H1 (cell line): Measurements from ENCODE around the gene NFIA. TPM values are rescaled to one million over a fixed set of nuclear protein-coding genes. Genes with fewer than 3 reads are reported as not detected.

Experiments
- CTCF ChIA-PET: fragments of 300-600 bp; sonication (Branson Sonifier 250); formaldehyde crosslinking; loops from one replicate; lab custom pipeline; 2021; ENCODE audit not compliant: partially characterized antibody; lab: Charles Lee
- POLR2A ChIA-PET: fragments of 300-600 bp; sonication (Branson Sonifier 250); formaldehyde crosslinking; loops from one replicate; lab custom pipeline; 2021; ENCODE audit warnings: inconsistent platforms; ENCODE audit not compliant: partially characterized antibody; lab: Charles Lee
- DNase-seq, 2 experiments: peaks; one replicate each; pipeline versions ENCODE4 v3.0.0 to v3.0.0-alpha.2; 2010 to 2022; ENCODE audit warnings: low spot score in 2 of 2, low read depth in 1 of 2, mixed read lengths in 1 of 2
- FAIRE-seq: peaks from 2 replicates; lab custom pipeline; 2011; peaks lifted over from hg19 to GRCh38; lab: Jason Lieb, UNC
- H2AFZ ChIP-seq: 2 replicates; pipeline ENCODE4 v1.8.1; 2012; ENCODE audit warnings: low read length, inconsistent platforms
- H2AK5ac ChIP-seq: 2 replicates; pipeline ENCODE4 v1.6.1; 2013; ENCODE audit warnings: low read depth, low read length
- H2BK120ac ChIP-seq: replicated peaks from 2 replicates; pipeline ENCODE3; 2013; ENCODE audit warnings: low read depth, low read length, inconsistent platforms
- H2BK12ac ChIP-seq: 2 replicates; pipeline ENCODE4 v1.6.1; 2013; ENCODE audit warnings: low read depth, low read length
- H2BK15ac ChIP-seq: 2 replicates; pipeline ENCODE4 v1.6.1; 2013; ENCODE audit warnings: low read length
- H2BK20ac ChIP-seq: 2 replicates; pipeline ENCODE4 v1.6.1; 2013; ENCODE audit warnings: low read length
- H2BK5ac ChIP-seq: 2 replicates; pipeline ENCODE4 v1.6.1; 2013; ENCODE audit warnings: low read depth, low read length
- H3K14ac ChIP-seq: 2 replicates; pipeline ENCODE4 v1.6.1; 2013; ENCODE audit warnings: inconsistent platforms; ENCODE audit not compliant: insufficient read length
- H3K18ac ChIP-seq: 2 replicates; pipeline ENCODE4 v1.6.1; 2013; ENCODE audit warnings: low read length; ENCODE audit errors: extremely low read depth
- H3K23ac ChIP-seq: 2 replicates; pipeline ENCODE4 v1.6.1; 2013; ENCODE audit warnings: inconsistent platforms; ENCODE audit not compliant: insufficient read length
- H3K23me2 ChIP-seq: 2 replicates; pipeline ENCODE4 v1.6.1; 2013; ENCODE audit warnings: low read depth, low read length
- H3K27ac ChIP-seq: 2 replicates; pipeline ENCODE4 v1.6.1; 2011; ENCODE audit warnings: low read depth, low read length, inconsistent platforms
- H3K27me3 ChIP-seq, 4 experiments: replicated peaks in 1 of 4; 1 replicate in 1 of 4; 2 replicates in 3 of 4; pipeline versions ENCODE4 v1.6.1 to v1.8.1; 2011 to 2013; ENCODE audit warnings: low read length in 3 of 4, mild to moderate bottlenecking in 3 of 4, inconsistent platforms in 2 of 4, mixed read lengths in 2 of 4, moderate library complexity in 1 of 4; ENCODE audit not compliant: control insufficient read depth in 3 of 4, insufficient read depth in 3 of 4; ENCODE audit errors: extremely low read depth in 1 of 4
- H3K36me3 ChIP-seq, 4 experiments: 2 replicates each; pipeline versions ENCODE4 v1.6.1 to v1.8.1; 2011 to 2013; ENCODE audit warnings: mild to moderate bottlenecking in 4 of 4, low read length in 3 of 4, moderate library complexity in 2 of 4, control low read depth in 1 of 4, inconsistent platforms in 1 of 4; ENCODE audit not compliant: insufficient read depth in 4 of 4, control insufficient read depth in 2 of 4
- H3K4ac ChIP-seq: replicated peaks from 2 replicates; pipeline ENCODE3; 2013; ENCODE audit warnings: low read length, low read depth, mixed read lengths, inconsistent platforms; ENCODE audit not compliant: insufficient read length
- H3K4me1 ChIP-seq, 4 experiments: replicated peaks in 1 of 4; 1 replicate in 1 of 4; 2 replicates in 3 of 4; pipeline versions ENCODE4 v1.6.1 to v1.8.1; 2011 to 2013; ENCODE audit warnings: low read length in 3 of 4, inconsistent platforms in 2 of 4, mixed read lengths in 1 of 4; ENCODE audit not compliant: insufficient read depth in 4 of 4, control insufficient read depth in 3 of 4
- H3K4me2 ChIP-seq, 2 experiments: 2 replicates each; pipeline versions ENCODE4 v1.6.1 to v1.8.1; 2011 to 2013; ENCODE audit warnings: low read depth in 2 of 2, low read length in 2 of 2, control low read depth in 1 of 2, inconsistent platforms in 1 of 2, mild to moderate bottlenecking in 1 of 2; ENCODE audit not compliant: insufficient read depth in 1 of 2
- H3K4me3 ChIP-seq, 4 experiments: fragments of 200-600, 300-600 bp in 1 of 4; sonication (generic), shearing (Covaris generic), sonication (Bioruptor Twin) in 1 of 4; 2 replicates each; pipeline versions ENCODE4 v1.5.1 to v1.8.1; 2011 to 2016; ENCODE audit warnings: low read length in 4 of 4, low read depth in 3 of 4, control low read depth in 2 of 4, inconsistent platforms in 2 of 4, mild to moderate bottlenecking in 2 of 4, mixed read lengths in 1 of 4, moderate library complexity in 1 of 4; ENCODE audit not compliant: insufficient read depth in 2 of 4; ENCODE audit errors: extremely low read depth in 1 of 4
- H3K56ac ChIP-seq: replicated peaks from 2 replicates; pipeline ENCODE3; 2013; ENCODE audit warnings: low read depth, mild to moderate bottlenecking, mixed read lengths, low read length, inconsistent platforms; ENCODE audit not compliant: insufficient read length
- H3K79me1 ChIP-seq: 2 replicates; pipeline ENCODE4 v1.6.1; 2013; ENCODE audit warnings: low read depth, low read length, control low read depth
- H3K79me2 ChIP-seq, 2 experiments: 2 replicates each; pipeline versions ENCODE4 v1.6.1 to v1.8.1; 2012 to 2013; ENCODE audit warnings: low read length in 2 of 2, mild to moderate bottlenecking in 2 of 2, inconsistent platforms in 1 of 2; ENCODE audit not compliant: insufficient read depth in 2 of 2, control insufficient read depth in 1 of 2
- H3K9ac ChIP-seq, 4 experiments: replicated peaks in 1 of 4; 1 replicate in 1 of 4; 2 replicates in 3 of 4; pipeline versions ENCODE4 v1.6.1 to v1.8.1; 2011 to 2013; ENCODE audit warnings: low read depth in 3 of 4, low read length in 3 of 4, control low read depth in 2 of 4, mild to moderate bottlenecking in 2 of 4, moderate library complexity in 2 of 4, inconsistent platforms in 1 of 4; ENCODE audit errors: extremely low read depth in 1 of 4
- H3K9me3 ChIP-seq, 2 experiments: 2 replicates each; pipeline versions ENCODE4 v1.6.1 to v1.8.1; 2012 to 2013; ENCODE audit warnings: mild to moderate bottlenecking in 2 of 2, moderate library complexity in 2 of 2, control low read depth in 1 of 2, inconsistent platforms in 1 of 2, low read depth in 1 of 2, low read length in 1 of 2, mixed read lengths in 1 of 2; ENCODE audit not compliant: insufficient read depth in 2 of 2
- H4K20me1 ChIP-seq, 2 experiments: replicated peaks in 1 of 2; 2 replicates each; pipeline versions ENCODE3 to v1.8.1; 2011 to 2013; ENCODE audit warnings: inconsistent platforms in 2 of 2, low read length in 2 of 2, mild to moderate bottlenecking in 1 of 2; ENCODE audit not compliant: insufficient read depth in 2 of 2, control insufficient read depth in 1 of 2
- H4K5ac ChIP-seq: 2 replicates; pipeline ENCODE4 v1.6.1; 2013; ENCODE audit warnings: low read length, low read depth, mixed read lengths, inconsistent platforms; ENCODE audit not compliant: insufficient read length
- H4K8ac ChIP-seq: 2 replicates; pipeline ENCODE4 v1.8.0; 2013; ENCODE audit warnings: mild to moderate bottlenecking, moderate library complexity, low read length, inconsistent platforms; ENCODE audit not compliant: insufficient read depth; ENCODE audit errors: extremely low read depth
- H4K91ac ChIP-seq: replicated peaks from 2 replicates; pipeline ENCODE3; 2013; ENCODE audit warnings: low read length, mixed read lengths, inconsistent platforms; ENCODE audit not compliant: insufficient read length
- WGBS, 2 experiments: shearing (Covaris generic) in 1 of 2; methylation state at CpG; one replicate each; pipeline versions ENCODE4 v1.1.6 to v1.1.7; 2013 to 2015; ENCODE audit warnings: low lambda C conversion rate in 2 of 2, mixed read lengths in 2 of 2, inconsistent platforms in 1 of 2, low coverage in 1 of 2, missing lambda C conversion rate in 1 of 2; ENCODE audit not compliant: insufficient replicate concordance in 2 of 2, insufficient coverage in 1 of 2, insufficient read length in 1 of 2; ENCODE audit errors: extremely low coverage in 1 of 2, missing lambda C conversion rate in 1 of 2; 5-methylcytosine and 5-hydroxymethylcytosine counted together
- polyA plus RNA-seq, 7 experiments: library from polyadenylated mRNA; depleted of rRNA in 3 of 7; stranded (reverse) in 5 of 7; unstranded in 2 of 7; fragments of >200 nt in 5 of 7; fragments of 200-250 nt in 2 of 7; gene quantifications; 1 replicate in 5 of 7; 2 replicates in 1 of 7; 4 replicates in 1 of 7; pipeline versions ENCODE4 v1.2.1 to v1.2.3, GENCODE V29; 2011 to 2013; ENCODE audit warnings: missing spikeins in 2 of 7, mixed read lengths in 2 of 7
- total RNA-seq: library from RNA; stranded (reverse); fragmentation: NEBNext Ultra II Directional; extraction: Animal tissue kit (Norgen Biotek cat#: 25700); gene quantifications from 2 replicates; pipeline ENCODE4 v1.2.1, GENCODE V29; 2021

Gene NFIA
- total and polyA plus RNA-seq, 2 of the 8 experiments (the other 6 are each of a cell fraction or from before 2014, with no cell fraction given), result 1.8 to 2.3 TPM

- no peaks in the 10 kb centered on the region for H3K23me2 ChIP-seq
- H2AFZ ChIP-seq, result no peak overlapping the region
- H4K20me1 ChIP-seq, result no peaks in the 10 kb centered on the region
- no peak for FAIRE-seq
- H3K36me3 ChIP-seq, result no peaks in the 10 kb centered on the region
- H3K4me2 ChIP-seq, result no peak overlapping the region
- H3K4ac ChIP-seq, result no peak overlapping the region
- H3K27me3 ChIP-seq, result no peaks in the 10 kb centered on the region
- no peak overlapping the region for H3K4me3 ChIP-seq
- H2BK15ac ChIP-seq, result no peak overlapping the region
- H3K27ac ChIP-seq, result no peak overlapping the region
- no peak overlapping the region for H2BK5ac ChIP-seq
- no peak overlapping the region for H2BK12ac ChIP-seq
- DNase-seq, result no peak
- no peak overlapping the region for H3K23ac ChIP-seq
- 45% methylated on average over 1 of the region's 1 CpG; no CpG with 5 or more reads in 1 of the 2 experiments for WGBS, 2 experiments
- H4K5ac ChIP-seq, result no peak overlapping the region
- H2BK20ac ChIP-seq, result no peak overlapping the region
- no peaks in the 10 kb centered on the region for H3K79me1 ChIP-seq
- H4K8ac ChIP-seq, result no peak overlapping the region
- peaks cover 0 to 24% (median 7%) of the 10 kb centered on the region in 4 experiments; a peak in 3 of 7 replicates for H3K4me1 ChIP-seq
- H3K9ac ChIP-seq, result no peak overlapping the region
- no peak overlapping the region for H4K91ac ChIP-seq
- H3K14ac ChIP-seq, result no peak overlapping the region
- no peak overlapping the region for H3K18ac ChIP-seq
- ChIA-PET POLR2A (no interaction called here), CTCF (interaction anchor here (0.6 to 1.1 kb wide), 3 partner anchors 10 to 220 kb away, joined by 3 read pairs; no protein-coding TSS in a partner anchor)
- no peaks in the 10 kb centered on the region for H3K79me2 ChIP-seq
- H2BK120ac ChIP-seq, result no peak overlapping the region
- H3K56ac ChIP-seq, result no peak overlapping the region
- H2AK5ac ChIP-seq, result no peak overlapping the region
- H3K9me3 ChIP-seq, result no peaks in the 10 kb centered on the region
Observed at GRCh38 chr1:61237147-61237546, 154.8 kb downstream of the NFIA start.
